HG02798 (cell line): ENCODE data around the gene RNF227.

ENCODE experiments used
- ATAC-seq: cut with Tn5 transposase; IDR thresholded peaks from one replicate; pipeline ENCODE4 v1.9.1; 2021; ENCODE audit warnings: mild to moderate bottlenecking; ENCODE audit not compliant: unreplicated experiment, poor library complexity

The RNF227 gene

GRCh38 chr17:7893187-7893880 lies 22.8 kb downstream of the RNF227 start:
- no peak for ATAC-seq

GRCh38 chr17:7889166-7889955 lies 26.7 kb downstream of the RNF227 start:
- ATAC-seq: no peak

GRCh38 chr17:7888184-7888920 lies 27.7 kb downstream of the RNF227 start, which contains the start of gene CHD3:
TSS of gene CHD3 (plus strand) at chr17:7888789. CDS start at chr17:7889001, 212 bp downstream.
- ATAC-seq: no peak

GRCh38 chr17:7887482-7888183 lies 28.5 kb downstream of the RNF227 start:
- ATAC-seq: peak; percentile 61

- no peak for ATAC-seq
Observed at GRCh38 chr17:7887038-7887481, 29.0 kb downstream of the RNF227 start.

GRCh38 chr17:7886227-7887037 lies 29.7 kb downstream of the RNF227 start:
- ATAC-seq: no peak

GRCh38 chr17:7885367-7886226 lies 30.5 kb downstream of the RNF227 start:
- peak; percentile 31 for ATAC-seq

GRCh38 chr17:7884581-7885366 lies 31.3 kb downstream of the RNF227 start:
- peak; percentile 26 for ATAC-seq

- no peak for ATAC-seq
Observed at GRCh38 chr17:7883781-7884386, 32.2 kb downstream of the RNF227 start.

- ATAC-seq: no peak
Observed at GRCh38 chr17:7882629-7883028, 33.5 kb downstream of the RNF227 start.

- no peak for ATAC-seq
Observed at GRCh38 chr17:7882068-7882467, 34.0 kb downstream of the RNF227 start.

- ATAC-seq: no peak
Observed at GRCh38 chr17:7881276-7882054, 34.6 kb downstream of the RNF227 start.

GRCh38 chr17:7880076-7880868 lies 35.8 kb downstream of the RNF227 start:
- no peak for ATAC-seq

- ATAC-seq: no peak
Observed at GRCh38 chr17:7878234-7878633, 37.9 kb downstream of the RNF227 start.

GRCh38 chr17:7875804-7876370 lies 40.2 kb downstream of the RNF227 start:
- ATAC-seq: no peak

GRCh38 chr17:7873051-7873450 lies 43.0 kb downstream of the RNF227 start:
- ATAC-seq: no peak
